ENCODE data around the gene NQO1. TPM values are rescaled to one million over a fixed set of nuclear protein-coding genes. Genes with fewer than 3 reads are reported as not detected.

NQO1 gene
- total RNA-seq, 1 experiment from 2014 or later = 519 TPM

DNA sequence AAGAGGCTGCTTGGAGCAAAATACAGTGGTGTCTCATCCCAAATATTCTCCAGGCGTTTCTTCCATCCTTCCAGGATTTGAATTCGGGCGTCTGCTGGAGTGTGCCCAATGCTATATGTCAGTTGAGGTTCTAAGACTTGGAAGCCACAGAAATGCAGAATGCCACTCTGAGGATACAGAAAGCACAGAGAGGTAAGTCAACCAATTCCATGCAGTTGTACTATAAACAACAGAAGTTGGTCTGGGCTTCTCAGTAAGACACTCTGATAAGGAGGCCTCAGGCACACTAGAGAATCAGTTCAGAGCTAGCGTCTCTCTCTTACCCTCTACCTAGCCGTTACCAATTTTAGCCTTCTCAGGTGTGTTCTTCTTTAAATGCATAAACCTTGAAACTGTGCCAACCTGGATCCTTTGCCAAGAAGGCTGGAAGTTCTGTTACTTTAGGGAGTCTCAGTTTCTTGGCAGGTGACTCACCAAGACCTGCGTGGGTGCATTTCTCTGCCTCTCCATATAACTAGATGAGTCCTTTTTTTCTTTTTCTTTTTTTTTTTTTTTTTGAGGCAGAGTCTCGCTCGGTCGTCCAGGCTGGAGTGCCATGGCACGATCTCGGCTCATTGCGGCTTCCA, 15.1 kb downstream of the NQO1 start:
- no peaks in the 10 kb centered on the region for H4K20me1 ChIP-seq (ENCODE audit: insufficient read depth)
- peak overlapping the region; percentile 31 for H3K9ac ChIP-seq (ENCODE audit: low read length)
- H2AFZ ChIP-seq (ENCODE audit: low read depth, low read length, poor library complexity, severe bottlenecking) = no peak overlapping the region
- peak; percentile 64 for TF ChIP-seq POLR2AphosphoS5 (IDR thresholded peaks at IDR 0.05; ENCODE audit: low read depth, low read length)
- peak; percentile 82 for TF ChIP-seq SP1 (IDR thresholded peaks at IDR 0.05; ENCODE audit: low read depth)
- TF ChIP-seq ZBTB33 (IDR thresholded peaks at IDR 0.05; ENCODE audit: extremely low read depth, insufficient replicate concordance, low read length) = no peak
- TF ChIP-seq EGR1 (IDR thresholded peaks at IDR 0.05; ENCODE audit: low read depth) = peak; percentile 96
- TF ChIP-seq FOSL1 (IDR thresholded peaks at IDR 0.05; ENCODE audit: low read depth) = peak; percentile 56; the same call in 1 of the 2 replicates
- peak; percentile 61 for TF ChIP-seq JUND (IDR thresholded peaks at IDR 0.05)
- 0 out of 2 replicates have a peak, but pooled peaks have one; percentile 20 for TF ChIP-seq SRF (IDR thresholded peaks at IDR 0.05; ENCODE audit: low read depth)
- TF ChIP-seq, protein P1, sequence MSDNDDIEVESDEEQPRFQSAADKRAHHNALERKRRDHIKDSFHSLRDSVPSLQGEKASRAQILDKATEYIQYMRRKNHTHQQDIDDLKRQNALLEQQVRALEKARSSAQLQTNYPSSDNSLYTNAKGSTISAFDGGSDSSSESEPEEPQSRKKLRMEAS (IDR thresholded peaks at IDR 0.05) = peak; percentile 51
- no peak for TF ChIP-seq EZH2phosphoT487 (IDR thresholded peaks at IDR 0.05; ENCODE audit: borderline replicate concordance)
- TF ChIP-seq CEBPB (IDR thresholded peaks at IDR 0.05; ENCODE audit: low read depth) = 0 out of 2 replicates have a peak, but pooled peaks have one; percentile 26
- H3K9me3 ChIP-seq (ENCODE audit: control insufficient read depth in 1 of 2, insufficient read depth in 1 of 2, low read depth in 1 of 2, low read length in 2 of 2) = no peaks in the 10 kb centered on the region
- peak; percentile 72 for DNase-seq (ENCODE audit: low read depth, low spot score)
- intact Hi-C loops (cut with micrococcal nuclease) = no loop called here
- H3K4me2 ChIP-seq (ENCODE audit: low read length) = peak overlapping the region; percentile 82
- peak overlapping the region; percentile 17 to 43 for H3K4me3 ChIP-seq (replicated peaks in 1 of 2; ENCODE audit: low read depth in 1 of 2, low read length in 2 of 2)
- POLR2A ChIA-PET = interaction anchor here (0.9 kb wide), 1 partner anchor 15 kb away, joined by 3 read pairs; the partner anchor contains the start of gene NQO1
- H3K79me2 ChIP-seq (ENCODE audit: insufficient read depth, low read length) = peaks cover 16% of the 10 kb centered on the region
- CTCF ChIA-PET = interaction anchor here (1.4 to 3.6 kb wide), 2 partner anchors 14 to 44 kb away, joined by 6 to 19 read pairs; partner anchors contain the start of gene NOB1
- no TSS peak for BruUV-seq (replicated peaks)
- no peaks in the 10 kb centered on the region for H3K27me3 ChIP-seq (ENCODE audit: insufficient read depth, low read length)
- peaks cover 17 to 34% of the 10 kb centered on the region in 2 experiments; a peak in 3 of 4 replicates for H3K36me3 ChIP-seq (ENCODE audit: control insufficient read depth in 1 of 2, insufficient read depth in 2 of 2, low read length in 2 of 2)
- H3K9me2 ChIP-seq (ENCODE audit: insufficient read depth) = no peaks in the 10 kb centered on the region
- H3K4me1 ChIP-seq (ENCODE audit: control insufficient read depth in 1 of 2, insufficient read depth in 2 of 2, low read length in 2 of 2) = peaks cover 41 to 51% of the 10 kb centered on the region in 2 experiments
- RAD21 ChIA-PET (ENCODE audit: low non-redundant PET in 1 of 2, low total read pairs in 2 of 2, uncharacterized antibody in 2 of 2, unreplicated experiment in 2 of 2) = no interaction called here
- ATAC-seq = peak; percentile 47
- peak overlapping the region; percentile 60 for H3K27ac ChIP-seq (ENCODE audit: low read depth, low read length)
